Peyer's patch (tissue), 4 donors: ENCODE results near the gene TOMM5. TPM values are rescaled to one million over a fixed set of nuclear protein-coding genes. Genes with fewer than 3 reads are reported as not detected.

Experiments used
- DNase-seq, 3 donors: peaks; one replicate each; pipeline ENCODE4 v3.0.0-alpha.2; 2017 to 2019
- H3K27ac ChIP-seq, 4 donors: fragments of 200-600 bp; sonication (generic); one replicate each; pipeline ENCODE4 v1.5.1; 2016 to 2019
- H3K27me3 ChIP-seq, 2 donors: fragments of 200-600 bp; sonication (generic); one replicate each; pipeline ENCODE4 v1.5.1; 2019
- H3K36me3 ChIP-seq, 3 donors: fragments of 200-600 bp; sonication (generic); one replicate each; pipeline ENCODE4 v1.5.1; 2016 to 2019
- H3K4me1 ChIP-seq, 4 donors: fragments of 200-600 bp; sonication (generic); one replicate each; pipeline ENCODE4 v1.5.1; 2016 to 2019
- H3K4me3 ChIP-seq, 4 donors: fragments of 200-600 bp; sonication (generic); 1 replicate in 3 of 4; 2 replicates in 1 of 4; pipeline ENCODE4 v1.5.1; 2016 to 2019; ENCODE audit warnings: mild to moderate bottlenecking in 1 of 4
- H3K9me3 ChIP-seq, 4 donors: fragments of 200-600 bp; sonication (generic); one replicate each; pipeline ENCODE4 v1.5.1; 2016 to 2019; ENCODE audit warnings: mild to moderate bottlenecking in 1 of 4
- POLR2A ChIP-seq, 2 donors: fragments of 450-650 bp; IDR thresholded peaks; one replicate each; pipeline ENCODE4 v1.5.1; 2017; ENCODE audit warnings: antibody characterized with exemption in 2 of 2, mild to moderate bottlenecking in 2 of 2, moderate library complexity in 2 of 2
- total RNA-seq, 4 donors: library from RNA; depleted of rRNA; stranded (reverse); fragments of >200 nt; gene quantifications; one replicate each; pipeline ENCODE4 v1.1.0, GENCODE V29; 2016
- TF ChIP-seq, protein P1 (sequence below), 6 experiments: fragments of 450-650 bp in 4 of 6; fragments of 200-600 bp in 2 of 6; sonication (generic) in 1 of 6; IDR thresholded peaks; one replicate each; pipeline ENCODE4 v1.5.1; 2017 to 2019; ENCODE audit warnings: antibody characterized with exemption in 6 of 6, mild to moderate bottlenecking in 3 of 6, moderate library complexity in 1 of 6

The TOMM5 gene
- total RNA-seq, 4 donors from 2014 or later = 26.9 to 116 (median 77.0) TPM

DNA sequence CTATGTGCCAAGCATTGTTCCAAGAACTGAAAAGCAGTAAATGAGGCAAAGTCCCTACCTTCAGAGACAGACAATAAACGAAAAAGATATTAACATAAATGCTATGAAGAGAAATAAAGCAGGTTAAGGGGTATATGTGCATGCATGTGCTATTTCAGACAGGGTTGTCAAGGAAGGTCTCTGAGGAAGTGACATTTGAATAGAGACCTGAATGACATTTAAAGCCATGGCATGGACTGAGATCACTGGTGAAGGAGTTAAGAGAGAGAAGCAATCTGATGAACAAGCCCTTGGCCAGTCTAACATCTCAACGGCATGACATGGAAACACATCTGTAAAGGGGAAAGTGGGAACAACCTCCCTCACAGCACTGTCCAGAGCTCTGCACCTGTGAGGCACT, 30.7 kb downstream of the TOMM5 start:
- Histone ChIP-seq H3K4me3 (no peak overlapping the region), H3K9me3 (peaks cover 0 to 10% (median 3%) of the 10 kb centered on the region in 4 donors), H3K4me1 (peaks cover 0 to 9% (median 0%) of the 10 kb centered on the region in 4 donors), H3K27ac (no peak overlapping the region), H3K27me3 (no peaks in the 10 kb centered on the region), H3K36me3 (no peaks in the 10 kb centered on the region)
- no peak for DNase-seq
- no peak for TF ChIP-seq POLR2A (IDR thresholded peaks at IDR 0.05)
- TF ChIP-seq, protein P1, sequence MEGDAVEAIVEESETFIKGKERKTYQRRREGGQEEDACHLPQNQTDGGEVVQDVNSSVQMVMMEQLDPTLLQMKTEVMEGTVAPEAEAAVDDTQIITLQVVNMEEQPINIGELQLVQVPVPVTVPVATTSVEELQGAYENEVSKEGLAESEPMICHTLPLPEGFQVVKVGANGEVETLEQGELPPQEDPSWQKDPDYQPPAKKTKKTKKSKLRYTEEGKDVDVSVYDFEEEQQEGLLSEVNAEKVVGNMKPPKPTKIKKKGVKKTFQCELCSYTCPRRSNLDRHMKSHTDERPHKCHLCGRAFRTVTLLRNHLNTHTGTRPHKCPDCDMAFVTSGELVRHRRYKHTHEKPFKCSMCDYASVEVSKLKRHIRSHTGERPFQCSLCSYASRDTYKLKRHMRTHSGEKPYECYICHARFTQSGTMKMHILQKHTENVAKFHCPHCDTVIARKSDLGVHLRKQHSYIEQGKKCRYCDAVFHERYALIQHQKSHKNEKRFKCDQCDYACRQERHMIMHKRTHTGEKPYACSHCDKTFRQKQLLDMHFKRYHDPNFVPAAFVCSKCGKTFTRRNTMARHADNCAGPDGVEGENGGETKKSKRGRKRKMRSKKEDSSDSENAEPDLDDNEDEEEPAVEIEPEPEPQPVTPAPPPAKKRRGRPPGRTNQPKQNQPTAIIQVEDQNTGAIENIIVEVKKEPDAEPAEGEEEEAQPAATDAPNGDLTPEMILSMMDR (IDR thresholded peaks at IDR 0.05) = no peak

GRCh38 chr9:37559855-37560592, 32.4 kb downstream of the TOMM5 start:
- no peaks in the 10 kb centered on the region for H3K36me3 ChIP-seq
- no peaks in the 10 kb centered on the region for H3K27me3 ChIP-seq
- DNase-seq = no peak
- H3K9me3 ChIP-seq = peaks cover 0 to 10% (median 3%) of the 10 kb centered on the region in 4 donors
- no peak for TF ChIP-seq POLR2A (IDR thresholded peaks at IDR 0.05)
- TF ChIP-seq, protein P1 (IDR thresholded peaks at IDR 0.05) = no peak
- H3K27ac ChIP-seq = no peak overlapping the region
- H3K4me3 ChIP-seq = no peak overlapping the region
- H3K4me1 ChIP-seq = peaks cover 0 to 9% (median 0%) of the 10 kb centered on the region in 4 donors

DNA sequence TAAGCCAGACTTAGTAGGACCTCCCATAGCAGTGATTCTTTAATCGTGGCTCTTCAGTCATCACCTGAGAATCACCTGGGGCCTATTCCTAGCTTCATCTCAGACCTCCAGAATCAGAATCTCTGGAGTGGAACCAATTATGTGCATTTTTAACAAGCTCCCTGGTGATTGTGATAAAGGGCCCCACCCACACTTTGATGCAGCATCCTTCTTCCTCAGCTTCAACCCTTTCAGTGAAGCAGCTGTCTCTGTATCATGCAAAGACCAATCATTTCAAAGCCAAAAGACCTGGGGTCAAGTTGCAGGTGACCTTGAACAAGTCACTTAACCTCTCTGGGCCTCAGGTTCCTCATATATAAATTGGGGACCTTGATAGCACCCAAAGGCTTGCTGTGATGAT, 33.3 kb downstream of the TOMM5 start:
- H3K9me3 ChIP-seq = peaks cover 0 to 4% (median 1%) of the 10 kb centered on the region in 4 donors
- TF ChIP-seq POLR2A (IDR thresholded peaks at IDR 0.05) = no peak
- TF ChIP-seq, protein P1 (IDR thresholded peaks at IDR 0.05) = no peak
- no peaks in the 10 kb centered on the region for H3K36me3 ChIP-seq
- no peaks in the 10 kb centered on the region for H3K27me3 ChIP-seq
- H3K4me1 ChIP-seq = peaks cover 0 to 9% (median 0%) of the 10 kb centered on the region in 4 donors
- no peak for DNase-seq
- no peak overlapping the region for H3K4me3 ChIP-seq
- H3K27ac ChIP-seq = no peak overlapping the region

DNA sequence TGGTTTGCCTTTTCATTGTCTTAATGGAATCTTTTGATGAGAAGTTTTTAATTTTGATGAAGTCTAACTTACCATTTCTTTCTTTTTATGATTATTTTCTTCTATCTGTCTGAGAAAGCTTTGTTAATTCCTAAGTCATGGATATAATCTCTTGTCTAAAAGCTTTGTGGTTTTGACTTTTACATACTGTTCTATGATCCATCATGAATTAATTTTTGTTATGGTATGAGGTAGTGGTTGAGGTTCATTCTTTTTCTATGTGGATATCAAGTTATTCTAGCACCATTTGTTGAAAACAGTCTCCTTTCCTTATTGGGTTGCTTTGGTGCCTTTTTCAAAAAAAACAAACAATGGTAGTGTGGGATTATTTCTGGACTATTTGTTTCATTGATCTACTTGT, 36.6 kb downstream of the TOMM5 start:
- H3K4me3 ChIP-seq = no peak overlapping the region
- TF ChIP-seq, protein P1 (IDR thresholded peaks at IDR 0.05) = no peak
- no peak for TF ChIP-seq POLR2A (IDR thresholded peaks at IDR 0.05)
- no peaks in the 10 kb centered on the region for H3K4me1 ChIP-seq
- no peak for DNase-seq
- no peaks in the 10 kb centered on the region for H3K9me3 ChIP-seq
- no peaks in the 10 kb centered on the region for H3K36me3 ChIP-seq
- H3K27me3 ChIP-seq = no peaks in the 10 kb centered on the region
- H3K27ac ChIP-seq = no peak overlapping the region

DNA sequence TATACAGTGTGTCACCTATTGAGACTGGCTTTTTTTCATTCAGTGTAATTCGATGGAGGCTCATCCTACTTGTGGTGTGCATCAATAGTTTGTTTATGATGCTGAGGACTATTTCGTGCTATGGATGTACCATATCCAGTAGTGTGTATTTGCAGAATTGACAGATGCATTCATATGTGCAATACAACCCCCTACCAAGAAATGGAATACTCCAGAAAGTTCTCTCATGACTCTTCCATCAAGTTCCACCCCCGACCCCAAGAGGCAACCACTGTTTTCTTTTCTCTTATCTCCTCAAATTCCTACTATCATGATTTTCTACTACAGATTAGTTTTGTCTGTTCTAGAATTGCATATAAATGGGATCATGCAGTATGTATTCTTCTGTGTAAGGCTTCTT, 38.1 kb downstream of the TOMM5 start:
- Histone ChIP-seq H3K27ac (no peak overlapping the region), H3K4me3 (no peak overlapping the region), H3K36me3 (no peaks in the 10 kb centered on the region), H3K9me3 (no peaks in the 10 kb centered on the region), H3K27me3 (no peaks in the 10 kb centered on the region), H3K4me1 (no peaks in the 10 kb centered on the region)
- TF ChIP-seq, protein P1 (IDR thresholded peaks at IDR 0.05) = no peak
- no peak for TF ChIP-seq POLR2A (IDR thresholded peaks at IDR 0.05)
- DNase-seq = no peak
